Measurements from ENCODE around the gene AHNAK.
"Not testable (repeated sequence)": the region's sequence is repeated elsewhere in the genome, so short reads cannot be mapped to it uniquely, and the experiment has no call there.

AHNAK gene, protein sequence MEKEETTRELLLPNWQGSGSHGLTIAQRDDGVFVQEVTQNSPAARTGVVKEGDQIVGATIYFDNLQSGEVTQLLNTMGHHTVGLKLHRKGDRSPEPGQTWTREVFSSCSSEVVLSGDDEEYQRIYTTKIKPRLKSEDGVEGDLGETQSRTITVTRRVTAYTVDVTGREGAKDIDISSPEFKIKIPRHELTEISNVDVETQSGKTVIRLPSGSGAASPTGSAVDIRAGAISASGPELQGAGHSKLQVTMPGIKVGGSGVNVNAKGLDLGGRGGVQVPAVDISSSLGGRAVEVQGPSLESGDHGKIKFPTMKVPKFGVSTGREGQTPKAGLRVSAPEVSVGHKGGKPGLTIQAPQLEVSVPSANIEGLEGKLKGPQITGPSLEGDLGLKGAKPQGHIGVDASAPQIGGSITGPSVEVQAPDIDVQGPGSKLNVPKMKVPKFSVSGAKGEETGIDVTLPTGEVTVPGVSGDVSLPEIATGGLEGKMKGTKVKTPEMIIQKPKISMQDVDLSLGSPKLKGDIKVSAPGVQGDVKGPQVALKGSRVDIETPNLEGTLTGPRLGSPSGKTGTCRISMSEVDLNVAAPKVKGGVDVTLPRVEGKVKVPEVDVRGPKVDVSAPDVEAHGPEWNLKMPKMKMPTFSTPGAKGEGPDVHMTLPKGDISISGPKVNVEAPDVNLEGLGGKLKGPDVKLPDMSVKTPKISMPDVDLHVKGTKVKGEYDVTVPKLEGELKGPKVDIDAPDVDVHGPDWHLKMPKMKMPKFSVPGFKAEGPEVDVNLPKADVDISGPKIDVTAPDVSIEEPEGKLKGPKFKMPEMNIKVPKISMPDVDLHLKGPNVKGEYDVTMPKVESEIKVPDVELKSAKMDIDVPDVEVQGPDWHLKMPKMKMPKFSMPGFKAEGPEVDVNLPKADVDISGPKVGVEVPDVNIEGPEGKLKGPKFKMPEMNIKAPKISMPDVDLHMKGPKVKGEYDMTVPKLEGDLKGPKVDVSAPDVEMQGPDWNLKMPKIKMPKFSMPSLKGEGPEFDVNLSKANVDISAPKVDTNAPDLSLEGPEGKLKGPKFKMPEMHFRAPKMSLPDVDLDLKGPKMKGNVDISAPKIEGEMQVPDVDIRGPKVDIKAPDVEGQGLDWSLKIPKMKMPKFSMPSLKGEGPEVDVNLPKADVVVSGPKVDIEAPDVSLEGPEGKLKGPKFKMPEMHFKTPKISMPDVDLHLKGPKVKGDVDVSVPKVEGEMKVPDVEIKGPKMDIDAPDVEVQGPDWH (N-terminal part only)
- long read RNA-seq, donor 1, full-length matches to known transcripts: 17 of 17 reads
- long read RNA-seq, donor 1, partial matches to known transcripts: 0 of 17 reads
- long read RNA-seq, donor 1, other reads (novel, unspliced or antisense): 0 of 17 reads
- long read RNA-seq, donor 2, full-length matches to known transcripts: 19 of 19 reads
- long read RNA-seq, donor 2, partial matches to known transcripts: 0 of 19 reads
- long read RNA-seq, donor 2, other reads (novel, unspliced or antisense): 0 of 19 reads
- long read RNA-seq, donor 3, full-length matches to known transcripts: 31 of 31 reads
- long read RNA-seq, donor 3, partial matches to known transcripts: 0 of 31 reads
- long read RNA-seq, donor 3, other reads (novel, unspliced or antisense): 0 of 31 reads
- long read RNA-seq, donor 4, full-length matches to known transcripts: 29 of 29 reads
- long read RNA-seq, donor 4, partial matches to known transcripts: 0 of 29 reads
- long read RNA-seq, donor 4, other reads (novel, unspliced or antisense): 0 of 29 reads
- long read RNA-seq, donor 5, full-length matches to known transcripts: 17 of 17 reads
- long read RNA-seq, donor 5, partial matches to known transcripts: 0 of 17 reads
- long read RNA-seq, donor 5, other reads (novel, unspliced or antisense): 0 of 17 reads
- long read RNA-seq, donor 6, full-length matches to known transcripts: 36 of 36 reads
- long read RNA-seq, donor 6, partial matches to known transcripts: 0 of 36 reads
- long read RNA-seq, donor 6, other reads (novel, unspliced or antisense): 0 of 36 reads
- long read RNA-seq, donor 7, full-length matches to known transcripts: 49 of 134 reads
- long read RNA-seq, donor 7, partial matches to known transcripts: 85 of 134 reads
- long read RNA-seq, donor 7, other reads (novel, unspliced or antisense): 0 of 134 reads
- long read RNA-seq, donor 8, full-length matches to known transcripts: 29 of 34 reads
- long read RNA-seq, donor 8, partial matches to known transcripts: 5 of 34 reads
- long read RNA-seq, donor 8, other reads (novel, unspliced or antisense): 0 of 34 reads

GRCh38 chr11:62546244-62546928 is at the start of gene AHNAK:
Gene AHNAK, minus strand, starts transcription at chr11:62546806. Its CDS starts 10,708 bp downstream, at chr11:62536098.
- DNase-seq: peak; percentile 89

- DNase-seq: no peak
These were observed 48.5 kb upstream of the AHNAK start for GRCh38 chr11:62595124-62595523.

DNA sequence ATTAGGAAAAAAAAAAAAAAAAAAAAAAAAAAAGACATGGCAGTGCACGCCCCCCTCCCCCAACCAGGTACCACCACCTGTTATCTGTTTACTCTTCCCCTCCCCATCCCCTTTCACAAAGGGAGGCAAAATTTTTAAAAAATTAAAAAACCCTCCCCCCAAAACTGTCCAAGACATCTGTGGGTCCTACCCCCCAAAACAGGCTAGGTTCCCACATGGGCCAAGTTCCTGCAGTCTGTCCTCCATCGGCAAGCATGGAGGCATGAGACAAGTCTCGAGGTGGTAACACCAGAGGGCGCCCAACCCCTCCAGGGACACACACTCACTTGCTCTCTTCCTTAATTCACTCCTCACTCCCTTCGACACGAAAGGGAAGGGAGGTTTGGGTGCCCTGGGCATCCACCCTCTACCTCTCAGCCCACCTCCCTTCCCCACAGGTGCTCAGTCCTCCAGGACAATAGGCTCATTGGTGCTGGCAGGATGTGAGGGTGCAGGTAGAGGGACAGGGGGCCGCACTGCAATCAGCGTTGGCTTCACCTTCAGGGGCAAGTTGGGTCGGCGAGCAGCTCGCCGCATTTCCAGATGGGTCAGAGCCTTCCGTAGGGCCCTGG is 46.9 kb upstream of the AHNAK start:
- peak; percentile 29 for DNase-seq

DNA sequence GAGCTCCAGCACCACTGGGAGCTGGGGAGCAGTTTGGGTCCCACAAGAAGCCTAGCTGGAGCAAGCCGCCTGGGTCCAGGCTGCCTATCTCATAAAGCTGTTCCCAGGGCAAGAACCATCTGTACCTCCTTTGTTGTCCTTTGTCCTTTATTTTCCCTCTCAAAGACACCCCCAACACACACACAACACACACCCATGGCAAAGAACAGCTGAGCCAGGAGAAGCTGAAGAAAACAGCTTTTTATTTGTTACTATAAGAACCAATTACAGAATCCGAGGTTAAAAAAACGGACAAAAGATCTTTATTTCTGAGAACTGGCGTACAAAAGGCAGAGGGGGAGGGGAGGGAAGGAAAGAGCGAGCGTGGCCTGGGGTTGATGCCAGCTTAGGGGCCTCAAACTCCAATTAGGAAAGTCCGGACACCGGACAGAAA is 46.4 kb upstream of the AHNAK start:
- DNase-seq: no peak

DNA sequence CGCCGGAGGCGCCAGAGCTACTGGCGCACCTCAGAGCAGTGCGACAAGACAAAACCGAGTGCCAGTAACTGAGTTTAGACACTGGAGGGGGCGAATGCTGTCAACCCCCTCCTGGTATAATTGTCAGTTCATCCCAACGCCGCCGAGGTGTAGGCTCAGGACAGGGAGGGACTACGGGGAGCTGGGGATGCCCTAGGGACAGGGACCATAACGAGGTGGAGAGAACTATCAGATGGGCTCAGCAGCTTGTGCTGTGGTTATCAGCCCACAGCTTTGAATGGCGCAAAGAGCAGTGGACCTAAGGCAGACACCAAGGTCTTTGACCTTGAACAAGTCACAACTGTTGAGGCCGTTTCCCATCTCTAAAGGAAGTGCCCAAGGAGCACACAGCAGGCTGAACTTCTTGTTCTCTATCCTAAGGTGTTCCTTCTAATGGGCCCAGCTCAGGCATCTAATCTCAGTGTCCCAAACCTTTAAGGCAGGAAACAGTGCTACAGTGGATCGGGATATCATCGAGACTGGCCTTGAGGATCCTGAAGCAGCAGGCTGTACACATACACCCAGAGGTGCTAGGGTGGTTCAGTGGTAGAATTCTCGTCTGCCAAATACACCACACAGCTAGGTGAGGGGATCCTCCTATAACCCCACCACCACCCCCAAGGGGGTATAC is 45.7 kb upstream of the AHNAK start:
- DNase-seq: no peak

DNA sequence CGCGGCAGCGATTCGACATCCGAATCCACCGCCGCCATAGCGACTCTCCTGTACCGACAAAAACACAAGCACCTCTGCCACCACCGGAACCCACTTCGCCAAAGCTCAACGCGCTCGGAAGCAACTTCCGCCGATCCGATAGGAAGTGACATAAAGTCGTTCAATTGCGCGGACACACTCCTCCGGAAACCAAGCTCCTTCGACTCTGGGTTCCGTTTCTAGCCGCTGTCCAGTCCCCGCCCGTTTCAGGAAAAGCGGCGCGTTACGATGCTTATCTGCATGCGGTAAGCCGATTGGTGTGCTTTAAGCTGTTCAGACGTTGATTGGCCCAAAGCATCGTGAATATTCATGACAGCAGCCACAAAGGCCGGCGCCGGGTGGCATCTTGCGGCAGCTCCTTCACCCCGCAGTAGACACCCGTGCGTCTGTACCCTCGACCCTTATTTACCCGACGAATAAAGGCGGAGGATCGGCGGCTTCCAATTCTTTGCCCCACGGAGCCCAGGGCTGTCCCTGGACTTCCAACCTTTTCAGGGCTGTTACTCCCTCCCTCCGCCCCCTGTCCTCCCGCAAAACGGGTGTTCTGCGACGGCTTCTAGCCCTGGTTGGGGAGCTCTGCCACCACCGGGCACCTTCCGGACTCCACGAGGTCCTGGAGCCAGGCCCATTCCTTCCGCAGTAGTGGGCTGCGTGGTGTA is 45.0 kb upstream of the AHNAK start, which contains the start of gene TUT1:
Gene TUT1, minus strand, starts transcription at position 76 of the 698 bp plus-strand sequence. Its CDS starts 38 bp downstream, at position 38.
- DNase-seq: peak; percentile 86

- DNase-seq: no peak
These were observed 42.5 kb upstream of the AHNAK start for GRCh38 chr11:62588966-62589637.

DNA sequence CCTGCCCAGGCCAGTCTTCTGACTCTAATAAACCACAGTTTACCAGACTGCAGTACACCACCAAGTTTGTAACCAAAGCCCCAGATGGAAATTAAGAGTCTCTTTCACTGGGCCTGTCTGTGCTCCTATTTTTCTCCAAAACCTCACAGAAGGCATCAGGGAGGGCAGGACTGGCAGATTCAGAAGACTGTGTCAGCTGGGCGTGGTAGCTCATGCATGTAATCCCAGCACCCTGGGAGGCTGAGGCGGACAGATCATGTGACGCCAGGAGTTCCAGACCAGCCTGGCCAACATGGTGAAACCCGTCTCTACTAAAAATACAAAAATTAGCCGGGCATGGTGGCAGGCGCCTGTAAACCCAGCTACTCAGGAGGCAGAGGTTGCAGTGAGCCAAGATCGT is 38.8 kb upstream of the AHNAK start:
- not testable (repeated sequence) for DNase-seq

DNA sequence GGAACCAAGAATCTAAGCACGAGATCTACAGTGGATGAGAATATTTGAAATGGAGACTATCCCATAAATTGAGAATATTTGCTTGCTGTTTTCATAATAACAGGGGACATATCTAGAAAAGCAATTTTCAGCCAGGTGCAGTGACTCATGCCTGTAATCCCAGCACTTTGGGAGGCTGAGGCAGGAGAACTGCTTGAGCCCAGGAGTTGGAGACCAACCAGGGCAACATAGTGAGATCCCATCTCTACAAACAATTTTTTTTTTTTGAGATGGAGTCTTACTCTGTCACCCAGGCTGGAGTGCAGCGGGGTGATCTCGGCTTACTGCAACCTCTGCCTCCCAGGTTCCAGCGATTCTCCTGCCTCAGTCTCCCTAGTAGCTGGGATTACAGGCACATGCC is 35.1 kb upstream of the AHNAK start:
- not testable (repeated sequence) for DNase-seq

- DNase-seq: no peak
These were observed 34.5 kb upstream of the AHNAK start for GRCh38 chr11:62580959-62581715.

DNA sequence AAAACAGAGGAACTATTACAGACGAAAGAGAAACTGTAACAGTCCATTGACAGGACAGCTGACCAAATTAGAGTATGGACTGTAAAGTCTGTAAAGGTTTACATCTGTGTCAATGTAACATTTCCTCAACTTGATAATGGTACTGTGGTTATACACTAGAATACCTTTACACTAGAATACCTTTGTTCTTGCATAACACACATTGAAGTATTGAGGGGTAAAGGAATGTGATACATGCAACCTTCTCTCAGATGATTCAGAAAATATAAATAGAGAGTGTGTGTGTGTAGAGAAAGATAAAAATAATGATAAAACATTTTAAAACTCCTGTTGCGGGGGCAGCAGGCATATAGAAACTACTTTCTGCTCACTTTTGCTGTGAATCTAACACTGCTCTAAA is 32.6 kb upstream of the AHNAK start:
- DNase-seq: no peak

- DNase-seq: no peak
These were observed 31.9 kb upstream of the AHNAK start for GRCh38 chr11:62578541-62578940.

GRCh38 chr11:62577046-62577714 is 30.6 kb upstream of the AHNAK start:
- no peak for DNase-seq

GRCh38 chr11:62575837-62576236 is 29.2 kb upstream of the AHNAK start:
- no peak for DNase-seq

DNA sequence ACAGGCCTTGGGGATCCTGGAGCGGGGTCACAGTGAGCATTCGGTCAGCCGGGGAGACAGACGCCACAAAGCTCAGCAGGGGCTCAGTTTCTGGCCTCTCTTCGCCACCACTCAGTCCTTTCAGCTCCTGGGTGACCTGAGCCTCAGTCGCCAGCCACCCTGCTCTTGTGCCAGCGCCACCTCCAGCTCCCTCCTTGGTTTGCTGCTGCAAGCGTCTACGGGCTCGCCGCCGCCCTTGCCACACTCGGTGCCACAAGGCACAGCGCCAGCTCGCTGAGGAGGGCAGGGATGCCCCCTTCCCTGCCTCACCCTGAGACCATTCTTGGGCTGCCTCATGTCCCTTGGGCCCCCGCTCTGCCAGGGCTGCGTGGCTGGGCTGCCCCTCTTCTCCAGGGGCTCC is 28.6 kb upstream of the AHNAK start:
- no peak for DNase-seq

All from right kidney (tissue), 9 donors.